CD4-positive, alpha-beta T cell treated with Interleukin-2 at 100 ng/mL for 4 hours (primary cell): ENCODE measurements around the gene ELAC2.
"Not testable (repeated sequence)": the region's sequence is repeated elsewhere in the genome, so short reads cannot be mapped to it uniquely, and the experiment has no call there.

Source experiments
- DNase-seq: peaks from one replicate; pipeline ENCODE4 v3.0.0-alpha.2; 2020; ENCODE audit warnings: low spot score

The ELAC2 gene

DNA sequence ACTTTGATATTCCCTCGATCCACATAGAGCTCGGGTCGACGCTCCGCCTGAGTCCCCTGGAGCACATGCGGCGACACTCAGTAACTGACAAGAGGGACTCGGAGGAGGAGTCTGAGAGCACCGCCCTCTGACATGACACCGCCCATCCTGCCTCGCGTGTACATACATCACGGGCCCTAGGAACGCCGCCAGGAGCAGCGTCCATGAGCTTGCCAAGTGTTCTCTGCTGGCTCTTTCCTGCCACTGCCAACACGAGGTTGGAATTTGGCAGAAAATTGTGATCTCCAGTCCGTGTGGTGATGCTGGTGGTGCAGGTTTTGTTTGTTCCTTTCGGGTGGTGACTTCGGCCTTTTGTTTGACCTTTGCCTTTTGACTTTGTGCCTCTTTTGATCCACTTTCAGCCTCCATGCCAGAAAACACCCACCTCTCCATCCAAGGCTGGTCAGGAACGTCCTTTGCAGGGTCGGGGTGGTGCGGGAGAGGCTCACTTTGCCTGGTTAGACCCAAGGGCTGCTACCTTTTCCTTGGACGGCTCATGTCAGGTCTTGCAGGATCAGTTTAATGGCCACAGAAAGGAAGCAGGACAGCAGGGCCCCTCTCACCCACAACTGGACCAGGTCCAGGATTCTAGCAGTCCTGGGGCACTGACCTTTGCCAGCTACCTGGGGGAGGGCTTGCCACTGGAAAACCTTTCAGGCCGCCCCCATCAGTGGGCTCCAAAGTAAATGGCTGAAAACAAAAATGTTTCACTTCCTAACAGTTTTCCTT, 27.6 kb downstream of the ELAC2 start:
- no peak for DNase-seq

- DNase-seq: no peak
Observed at GRCh38 chr17:12987120-12987519, 30.7 kb downstream of the ELAC2 start.

DNA sequence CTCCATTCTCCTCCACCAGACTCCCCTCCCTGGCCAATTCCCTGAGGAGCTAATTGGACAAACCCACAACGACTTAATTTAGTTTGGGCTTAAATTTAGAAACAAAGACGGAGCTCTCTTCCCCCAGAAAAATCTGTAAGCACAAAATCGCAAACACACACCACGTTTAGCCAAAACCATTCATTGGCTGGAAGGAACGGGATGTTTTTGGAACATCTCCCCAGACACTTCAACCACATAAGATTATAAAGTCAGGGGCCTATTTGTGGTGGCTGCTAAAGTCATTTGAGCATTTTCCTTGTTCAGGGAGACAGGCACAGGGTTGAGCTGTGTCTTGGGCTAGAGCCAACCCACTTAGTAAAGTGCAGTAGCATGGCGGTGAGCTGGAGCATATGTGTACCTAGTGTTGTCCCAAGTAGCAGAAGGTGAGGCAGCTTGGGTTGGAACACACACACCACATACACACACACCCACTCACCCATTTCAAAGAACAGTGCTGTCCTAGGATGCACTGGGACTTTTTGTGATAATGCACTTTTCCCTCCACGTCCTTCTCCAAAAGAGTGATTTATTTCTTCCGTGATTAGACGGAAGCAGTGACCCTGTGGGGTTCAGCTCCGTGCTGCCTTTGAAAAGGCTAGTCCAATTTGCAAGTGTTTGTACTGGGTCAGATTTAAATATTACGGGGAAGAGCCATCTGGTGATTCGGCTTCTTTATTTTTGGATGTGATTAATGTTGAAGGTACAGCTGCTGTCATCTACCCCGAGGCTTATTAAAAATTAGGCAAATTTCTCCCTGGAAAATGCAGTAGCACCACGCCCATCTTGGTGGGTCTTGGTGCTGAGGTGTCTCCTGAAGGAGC, 32.2 kb downstream of the ELAC2 start:
- DNase-seq: no peak

- DNase-seq: no peak
Observed at GRCh38 chr17:12983991-12984884, 33.6 kb downstream of the ELAC2 start.

DNA sequence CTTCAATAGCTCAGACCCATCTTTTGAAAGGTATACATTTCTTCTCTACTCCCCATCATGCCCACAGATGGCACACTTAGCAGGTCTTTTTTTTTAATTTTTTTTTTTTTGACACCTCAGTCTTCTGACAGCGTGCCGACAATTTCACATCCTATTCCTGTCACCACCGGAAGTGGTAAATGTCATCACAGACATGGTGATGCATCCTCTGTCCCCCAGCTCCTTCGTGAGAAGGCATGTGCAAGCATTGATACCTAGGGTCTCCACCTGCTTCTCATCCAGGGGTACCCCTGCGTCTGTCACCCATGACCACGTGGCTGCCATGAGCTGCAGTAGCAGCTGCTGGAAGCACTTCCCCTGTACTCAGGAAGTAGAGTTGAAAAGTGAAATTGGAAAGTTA, 35.6 kb downstream of the ELAC2 start:
- DNase-seq: peak; percentile 15

- no peak for DNase-seq
Observed at GRCh38 chr17:12979826-12980500, 37.9 kb downstream of the ELAC2 start.

- no peak for DNase-seq
Observed at GRCh38 chr17:12979246-12979645, 38.6 kb downstream of the ELAC2 start.

GRCh38 chr17:12978787-12979186, 39.0 kb downstream of the ELAC2 start:
- DNase-seq: not testable (repeated sequence)

DNA sequence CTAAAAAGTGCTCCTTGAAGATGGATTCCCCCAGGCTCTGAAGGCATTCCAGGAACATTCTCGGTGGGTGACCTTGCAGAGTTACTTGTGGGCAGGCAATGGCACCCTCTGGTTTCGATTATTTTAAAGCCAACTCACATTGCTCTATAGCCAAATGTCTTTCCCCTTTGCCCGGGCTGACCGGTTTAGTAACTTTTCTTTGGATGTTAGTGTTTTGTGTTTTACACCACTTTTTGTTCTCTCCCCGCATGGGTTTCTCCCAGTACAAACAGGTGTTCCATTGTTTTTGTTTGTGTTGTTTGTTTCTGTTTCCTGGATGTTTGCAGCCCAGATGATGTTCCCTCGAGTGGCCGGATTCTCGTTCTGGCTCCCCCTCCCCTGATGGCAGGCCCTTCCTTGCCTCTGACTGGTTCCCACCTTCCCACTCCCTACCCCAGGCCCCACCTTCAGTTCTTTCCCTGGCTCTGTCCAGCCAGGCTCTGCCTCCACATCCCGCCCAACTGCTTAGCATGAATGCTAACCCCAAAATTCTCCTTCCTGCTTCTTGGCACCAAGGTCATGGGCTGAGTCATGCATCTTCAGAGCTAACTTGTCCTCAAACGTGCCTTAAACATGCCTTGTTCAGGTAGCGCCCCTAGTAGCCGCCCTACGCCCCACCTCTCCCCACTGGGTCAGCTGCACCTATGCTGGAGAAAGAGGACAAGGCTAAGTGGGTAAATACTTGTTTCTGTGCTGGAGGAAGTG, 40.6 kb downstream of the ELAC2 start:
- DNase-seq: no peak

GRCh38 chr17:12974005-12974531, 43.8 kb downstream of the ELAC2 start:
- no peak for DNase-seq

DNA sequence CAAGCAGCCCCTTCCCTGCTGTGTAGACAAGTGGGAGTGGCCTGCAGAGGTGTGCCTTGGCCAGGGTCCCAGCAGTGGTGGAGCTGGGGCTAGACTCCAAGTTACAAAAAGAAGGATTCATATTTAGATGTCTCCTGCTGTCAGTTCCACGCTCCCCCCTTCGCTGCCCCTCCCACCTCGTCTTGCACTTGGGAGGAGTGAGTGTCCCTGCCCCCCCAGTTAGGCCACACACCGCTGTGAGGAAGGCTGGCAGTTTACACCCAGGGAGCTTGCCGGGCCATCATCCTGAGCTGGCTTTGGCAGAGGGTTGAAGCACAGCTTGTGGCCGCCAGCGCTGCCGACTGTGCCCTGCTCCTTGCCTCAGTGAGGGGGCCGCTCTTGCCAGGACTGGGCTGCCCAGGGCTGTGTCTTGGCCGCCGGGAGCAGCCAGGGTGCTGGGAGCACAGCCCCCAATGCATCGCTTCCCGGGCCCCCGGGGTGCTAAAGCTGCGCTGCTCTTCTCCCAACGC, 44.3 kb downstream of the ELAC2 start:
- no peak for DNase-seq

DNA sequence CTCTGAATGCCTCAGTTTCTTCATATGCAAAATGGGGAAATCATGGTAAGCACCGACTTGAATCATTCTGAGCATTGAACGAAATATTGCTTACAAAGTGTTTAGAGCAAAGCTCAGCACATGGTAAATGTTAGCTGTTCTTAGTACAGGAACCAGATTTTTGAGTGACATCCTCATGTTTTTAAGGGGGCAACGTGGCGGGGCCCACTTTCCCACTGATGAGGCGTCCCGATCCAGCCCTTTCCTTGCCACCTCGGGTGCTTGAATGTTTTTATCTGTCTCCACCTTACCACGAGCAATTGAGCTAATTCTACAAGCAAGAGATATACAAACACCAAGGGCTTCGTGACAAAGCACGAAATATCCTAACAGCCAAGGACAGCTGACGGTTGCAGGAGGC, 49.9 kb downstream of the ELAC2 start:
- no peak for DNase-seq

- no peak for DNase-seq
Observed at GRCh38 chr17:12966413-12966812, 51.4 kb downstream of the ELAC2 start.

- no peak for DNase-seq
Observed at GRCh38 chr17:12965988-12966387, 51.8 kb downstream of the ELAC2 start.

DNA sequence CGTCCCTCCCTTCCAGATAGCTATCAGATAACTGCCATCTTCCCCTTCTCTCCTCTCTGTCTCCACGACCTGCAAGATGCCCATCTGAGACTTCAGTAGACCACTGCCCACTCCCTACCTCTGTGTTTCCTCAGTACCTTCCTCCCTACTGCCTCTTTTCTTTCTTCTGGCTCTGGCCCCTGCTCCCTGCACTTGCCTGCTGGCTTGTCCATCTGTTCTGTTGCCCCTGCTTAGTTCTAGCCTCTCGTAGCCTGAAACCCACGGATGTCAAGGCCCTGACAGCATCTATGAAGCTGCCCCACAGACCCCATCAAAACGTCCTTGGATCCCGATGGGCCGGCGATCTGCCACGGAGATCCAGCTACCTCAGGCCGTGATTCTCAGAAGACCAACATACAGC, 53.0 kb downstream of the ELAC2 start:
- no peak for DNase-seq

GRCh38 chr17:12964162-12964561, 53.7 kb downstream of the ELAC2 start:
- no peak for DNase-seq

GRCh38 chr17:12963505-12963904, 54.3 kb downstream of the ELAC2 start:
- DNase-seq: no peak

GRCh38 chr17:12961655-12962054, 56.2 kb downstream of the ELAC2 start:
- DNase-seq: no peak

DNA sequence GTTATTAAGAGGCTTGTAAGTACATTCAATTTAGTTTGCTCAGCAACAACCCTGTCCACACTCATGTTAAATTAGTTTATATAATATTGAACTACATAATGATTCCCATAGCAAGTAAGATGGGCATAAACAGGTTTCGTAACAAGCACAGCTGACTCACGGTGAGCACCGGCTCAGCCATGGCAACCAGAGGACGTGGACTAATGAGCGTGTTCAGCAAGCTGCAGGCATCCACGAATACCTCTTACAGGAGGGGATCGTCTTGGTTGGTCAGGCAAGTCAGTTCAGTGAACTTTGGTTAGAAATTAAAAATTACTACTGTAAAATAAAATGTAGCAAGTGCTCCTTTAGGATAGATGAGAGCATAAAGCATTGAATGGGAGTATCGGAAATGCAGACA, 58.4 kb downstream of the ELAC2 start:
- no peak for DNase-seq

DNA sequence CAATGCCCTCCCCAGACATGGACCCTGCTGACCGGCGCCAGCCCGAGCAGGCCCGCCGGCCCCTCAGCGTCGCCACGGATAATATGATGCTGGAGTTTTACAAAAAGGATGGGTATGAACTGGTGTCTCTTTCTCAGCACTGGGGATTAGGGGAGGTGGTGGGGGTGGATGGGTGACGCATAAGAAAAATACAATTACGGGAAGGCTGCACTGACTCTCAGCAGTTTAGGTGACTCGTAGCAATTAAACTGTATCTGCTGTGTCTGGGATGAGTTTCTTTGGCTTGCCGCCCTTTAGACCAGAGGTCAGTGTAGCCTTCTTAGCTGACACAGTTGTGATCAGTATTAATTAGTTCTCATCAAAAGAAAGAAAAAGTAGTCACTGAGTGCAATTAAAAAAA, 59.0 kb downstream of the ELAC2 start:
- DNase-seq: no peak

DNA sequence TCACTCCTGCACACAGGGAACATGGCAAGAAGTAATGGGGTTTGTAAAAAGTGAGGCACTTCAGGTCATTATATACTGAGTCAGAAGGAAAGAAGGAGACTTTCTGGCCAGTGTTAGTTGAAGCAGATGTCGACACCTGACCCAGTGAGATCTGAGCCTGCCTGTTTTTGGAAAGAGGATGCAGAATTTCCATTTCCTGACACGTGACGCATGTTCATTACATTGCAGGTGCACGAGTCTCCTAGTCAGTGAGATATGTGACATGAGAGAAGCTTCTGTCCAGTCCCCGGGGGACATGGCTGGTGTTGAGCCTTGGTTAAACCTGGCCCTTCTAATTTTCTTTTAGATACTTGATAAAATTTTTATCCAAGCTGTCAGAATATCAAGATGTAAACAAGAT, 62.3 kb downstream of the ELAC2 start:
- DNase-seq: no peak
